ENCODE measurements around the gene PROX1. TPM values are rescaled to one million over a fixed set of nuclear protein-coding genes. Genes with fewer than 3 reads are reported as not detected.
"Not testable (repeated sequence)": the region's sequence is repeated elsewhere in the genome, so short reads cannot be mapped to it uniquely, and the experiment has no call there.

PROX1 gene
- total and polyA plus RNA-seq, 2 donors (not counting 1 experiment from before 2014, with no cell fraction given): 0.02 to 0.17 TPM

GRCh38 chr1:214078950-214079349, 91.2 kb downstream of the PROX1 start:
- H3K9ac ChIP-seq (ENCODE audit: insufficient read depth, low read length): no peak overlapping the region
- no peaks in the 10 kb centered on the region for H3K4me1 ChIP-seq (ENCODE audit: control insufficient read depth, extremely low read depth, insufficient read depth, low read length)
- H2AFZ ChIP-seq (ENCODE audit: low read length): no peak overlapping the region
- no peaks in the 10 kb centered on the region for H4K20me1 ChIP-seq (ENCODE audit: control insufficient read depth, extremely low read depth, insufficient read depth, low read length)
- H3K36me3 ChIP-seq (ENCODE audit: control insufficient read depth, insufficient read depth, low read length): no peaks in the 10 kb centered on the region
- no peak overlapping the region for H3K27ac ChIP-seq (ENCODE audit: insufficient read depth, low read length)
- H3K79me2 ChIP-seq (ENCODE audit: control insufficient read depth, insufficient read depth, low read length): no peaks in the 10 kb centered on the region
- no peak for TF ChIP-seq CTCF (conservative IDR thresholded peaks at IDR 0.05 in 1 of 2, IDR thresholded peaks at IDR 0.05 in 1 of 2; ENCODE audit: low read depth in 1 of 2, low read length in 2 of 2)
- TF ChIP-seq EZH2 (IDR thresholded peaks at IDR 0.05; ENCODE audit: low read length, missing control alignments): no peak
- H3K4me2 ChIP-seq (ENCODE audit: extremely low read depth, insufficient read depth, low read length): no peak overlapping the region
- DNase-seq (ENCODE audit: low read depth in 2 of 2): no peak
- no peaks in the 10 kb centered on the region for H3K9me3 ChIP-seq (ENCODE audit: control insufficient read depth, insufficient read depth, low read depth, low read length)
- no peak overlapping the region for H3K4me3 ChIP-seq (replicated peaks in 1 of 4; ENCODE audit: control extremely low read depth in 1 of 4, insufficient read depth in 1 of 4, low read depth in 3 of 4, low read length in 4 of 4)
- no peaks in the 10 kb centered on the region for H3K27me3 ChIP-seq (ENCODE audit: control insufficient read depth, insufficient read depth, low read length)

DNA sequence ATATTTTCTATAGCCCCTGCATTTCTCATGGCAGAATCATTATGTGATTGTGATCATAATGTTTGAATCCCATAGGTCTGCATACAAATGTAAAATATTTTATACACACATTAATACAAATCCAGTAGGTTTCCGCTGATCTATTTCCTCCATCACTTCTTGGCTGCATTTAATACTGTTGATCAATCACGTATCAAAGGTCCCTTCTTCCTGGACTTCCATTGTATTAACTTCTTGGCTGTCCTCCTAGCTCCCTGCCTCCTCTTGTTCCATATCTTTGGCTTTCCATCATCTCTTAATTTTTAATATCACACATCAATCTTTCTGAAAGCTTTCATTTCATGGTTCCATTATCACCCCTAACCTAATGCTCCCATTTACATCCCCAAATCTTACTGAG, 97.6 kb downstream of the PROX1 start:
- H2AFZ ChIP-seq (ENCODE audit: low read length): no peak overlapping the region
- TF ChIP-seq EZH2 (IDR thresholded peaks at IDR 0.05; ENCODE audit: low read length, missing control alignments) (no peak), CTCF (conservative IDR thresholded peaks at IDR 0.05 in 1 of 2, IDR thresholded peaks at IDR 0.05 in 1 of 2; ENCODE audit: low read depth in 1 of 2, low read length in 2 of 2) (no peak)
- DNase-seq (ENCODE audit: low read depth in 2 of 2): no peak
- no peak overlapping the region for H3K27ac ChIP-seq (ENCODE audit: insufficient read depth, low read length)
- H3K27me3 ChIP-seq (ENCODE audit: control insufficient read depth, insufficient read depth, low read length): no peaks in the 10 kb centered on the region
- H3K4me1 ChIP-seq (ENCODE audit: control insufficient read depth, extremely low read depth, insufficient read depth, low read length): no peaks in the 10 kb centered on the region
- no peaks in the 10 kb centered on the region for H3K79me2 ChIP-seq (ENCODE audit: control insufficient read depth, insufficient read depth, low read length)
- no peak overlapping the region for H3K4me2 ChIP-seq (ENCODE audit: extremely low read depth, insufficient read depth, low read length)
- H3K9me3 ChIP-seq (ENCODE audit: control insufficient read depth, insufficient read depth, low read depth, low read length): no peaks in the 10 kb centered on the region
- no peaks in the 10 kb centered on the region for H3K36me3 ChIP-seq (ENCODE audit: control insufficient read depth, insufficient read depth, low read length)
- H3K9ac ChIP-seq (ENCODE audit: insufficient read depth, low read length): no peak overlapping the region
- H3K4me3 ChIP-seq (replicated peaks in 1 of 4; ENCODE audit: control extremely low read depth in 1 of 4, insufficient read depth in 1 of 4, low read depth in 3 of 4, low read length in 4 of 4): no peak overlapping the region
- no peaks in the 10 kb centered on the region for H4K20me1 ChIP-seq (ENCODE audit: control insufficient read depth, extremely low read depth, insufficient read depth, low read length)

GRCh38 chr1:214086945-214087344, 99.2 kb downstream of the PROX1 start:
- Histone ChIP-seq H3K79me2 (ENCODE audit: control insufficient read depth, insufficient read depth, low read length) (no peaks in the 10 kb centered on the region), H3K27me3 (ENCODE audit: control insufficient read depth, insufficient read depth, low read length) (no peaks in the 10 kb centered on the region), H3K36me3 (ENCODE audit: control insufficient read depth, insufficient read depth, low read length) (no peaks in the 10 kb centered on the region), H2AFZ (ENCODE audit: low read length) (no peak overlapping the region), H3K4me3 (replicated peaks in 1 of 4; ENCODE audit: control extremely low read depth in 1 of 4, insufficient read depth in 1 of 4, low read depth in 3 of 4, low read length in 4 of 4) (no peak overlapping the region), H3K27ac (ENCODE audit: insufficient read depth, low read length) (no peak overlapping the region), H3K9me3 (ENCODE audit: control insufficient read depth, insufficient read depth, low read depth, low read length) (no peaks in the 10 kb centered on the region), H3K4me1 (ENCODE audit: control insufficient read depth, extremely low read depth, insufficient read depth, low read length) (no peaks in the 10 kb centered on the region), H3K9ac (ENCODE audit: insufficient read depth, low read length) (no peak overlapping the region), H3K4me2 (ENCODE audit: extremely low read depth, insufficient read depth, low read length) (no peak overlapping the region), H4K20me1 (ENCODE audit: control insufficient read depth, extremely low read depth, insufficient read depth, low read length) (no peaks in the 10 kb centered on the region)
- TF ChIP-seq CTCF (conservative IDR thresholded peaks at IDR 0.05 in 1 of 2, IDR thresholded peaks at IDR 0.05 in 1 of 2; ENCODE audit: low read depth in 1 of 2, low read length in 2 of 2) (no peak), EZH2 (IDR thresholded peaks at IDR 0.05; ENCODE audit: low read length, missing control alignments) (no peak)
- DNase-seq (ENCODE audit: low read depth in 2 of 2): no peak

GRCh38 chr1:214089003-214089402, 101.2 kb downstream of the PROX1 start:
- not testable (repeated sequence) for DNase-seq (ENCODE audit: low read depth in 2 of 2); H3K27ac ChIP-seq (ENCODE audit: insufficient read depth, low read length); H3K4me1 ChIP-seq (ENCODE audit: control insufficient read depth, extremely low read depth, insufficient read depth, low read length); H3K27me3 ChIP-seq (ENCODE audit: control insufficient read depth, insufficient read depth, low read length); H3K9me3 ChIP-seq (ENCODE audit: control insufficient read depth, insufficient read depth, low read depth, low read length); H2AFZ ChIP-seq (ENCODE audit: low read length); H3K36me3 ChIP-seq (ENCODE audit: control insufficient read depth, insufficient read depth, low read length); H4K20me1 ChIP-seq (ENCODE audit: control insufficient read depth, extremely low read depth, insufficient read depth, low read length); H3K9ac ChIP-seq (ENCODE audit: insufficient read depth, low read length); H3K79me2 ChIP-seq (ENCODE audit: control insufficient read depth, insufficient read depth, low read length); H3K4me3 ChIP-seq (replicated peaks in 1 of 4; ENCODE audit: control extremely low read depth in 1 of 4, insufficient read depth in 1 of 4, low read depth in 3 of 4, low read length in 4 of 4); H3K4me2 ChIP-seq (ENCODE audit: extremely low read depth, insufficient read depth, low read length)
